GM18873 (cell line): ENCODE measurements around the gene KCNAB2.
"Not testable (repeated sequence)": the region's sequence is repeated elsewhere in the genome, so short reads cannot be mapped to it uniquely, and the experiment has no call there.

Source experiments
- ATAC-seq: cut with Tn5 transposase; IDR thresholded peaks from one replicate; pipeline ENCODE4 v1.9.1; 2021; ENCODE audit warnings: mild to moderate bottlenecking, moderate library complexity, moderate number of reproducible peaks; ENCODE audit not compliant: unreplicated experiment, low FRiP score

The KCNAB2 gene

DNA sequence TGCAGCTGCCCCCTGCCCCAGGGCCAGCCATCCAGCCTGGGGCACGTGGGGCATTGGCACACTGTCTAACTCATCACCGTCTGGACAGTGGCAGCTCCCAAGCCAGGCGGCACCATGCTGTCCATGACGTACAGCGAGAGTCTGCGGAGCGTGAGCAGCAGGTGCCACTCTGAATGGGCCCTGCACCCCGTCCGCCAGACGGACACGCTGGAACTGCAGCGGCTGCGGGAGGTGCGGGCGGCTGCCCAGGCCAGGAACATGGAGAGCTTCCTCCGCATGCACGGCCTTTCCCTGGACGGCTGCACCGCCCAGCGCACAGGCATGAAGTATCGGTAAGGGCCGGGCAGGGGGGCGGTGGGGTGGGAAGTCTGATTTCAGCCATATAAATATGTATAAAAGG is 5.7 kb downstream of the KCNAB2 start:
- ATAC-seq: no peak

DNA sequence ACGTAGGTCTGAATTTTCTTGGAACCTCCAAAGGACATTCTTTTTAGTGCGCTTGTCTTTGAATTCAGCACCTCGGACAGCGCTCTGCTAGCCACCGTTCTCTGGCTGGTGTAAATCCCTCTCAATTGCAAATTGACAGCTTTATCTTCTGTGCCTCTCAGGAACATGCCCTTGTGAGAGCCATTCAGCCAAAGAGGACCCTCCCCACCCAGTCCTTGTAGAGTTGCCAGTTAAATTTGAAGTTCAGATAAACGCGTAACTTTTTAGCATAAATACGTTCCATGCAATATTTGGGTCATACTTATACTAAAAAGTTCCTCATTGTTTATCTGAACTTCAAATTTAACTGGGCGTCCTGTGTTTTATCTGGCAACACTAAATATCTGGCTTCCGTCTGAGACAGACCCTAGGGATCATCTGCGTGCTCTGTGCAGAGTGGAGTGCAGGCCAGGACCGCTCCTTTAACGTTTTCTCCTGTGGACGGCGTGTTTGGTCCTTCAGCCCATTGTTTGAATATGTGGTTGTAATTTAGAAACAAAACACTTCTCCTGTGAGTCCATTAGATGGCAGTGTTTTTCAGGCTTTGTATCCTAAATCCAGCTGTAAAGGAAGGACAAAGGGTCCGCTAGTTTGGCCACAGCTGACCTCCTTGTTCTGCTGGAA is 7.0 kb downstream of the KCNAB2 start:
- no peak for ATAC-seq

DNA sequence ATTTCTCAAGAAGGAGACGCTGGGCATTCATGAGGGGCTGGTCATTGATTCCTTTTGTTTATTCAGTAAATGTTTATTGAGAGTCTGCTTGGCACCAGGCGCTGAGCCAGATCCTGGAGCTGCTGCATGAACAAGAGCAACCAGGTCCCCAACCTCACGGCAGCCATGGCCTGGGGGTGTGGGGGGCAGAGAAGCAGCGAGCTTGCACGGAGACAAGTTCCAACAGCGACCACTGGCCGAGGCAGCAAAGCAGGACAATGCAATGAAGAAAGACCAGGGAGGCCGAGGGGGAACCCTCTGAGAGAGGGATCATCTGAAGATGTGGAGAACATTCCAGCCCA is 7.5 kb downstream of the KCNAB2 start:
- no peak for ATAC-seq

DNA sequence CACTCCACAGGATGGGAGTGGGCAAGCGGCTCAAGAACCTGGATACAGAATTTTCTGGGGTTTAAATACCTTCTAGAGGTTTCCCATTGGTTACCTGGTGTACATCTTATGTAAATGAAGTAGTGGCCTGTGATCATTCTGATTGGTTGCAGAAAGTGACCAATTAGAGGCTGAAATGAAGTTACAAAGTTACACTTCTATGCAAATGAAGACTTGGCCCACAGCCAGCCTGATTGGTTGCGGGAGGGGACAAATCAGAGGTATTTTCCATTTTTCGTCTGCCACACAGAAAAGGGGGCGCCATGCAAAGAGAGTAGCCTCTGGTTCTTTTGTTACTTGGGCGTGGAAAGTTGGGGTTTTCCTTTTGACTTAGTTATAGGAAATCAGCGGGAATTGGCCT is 8.9 kb downstream of the KCNAB2 start:
- no peak for ATAC-seq

DNA sequence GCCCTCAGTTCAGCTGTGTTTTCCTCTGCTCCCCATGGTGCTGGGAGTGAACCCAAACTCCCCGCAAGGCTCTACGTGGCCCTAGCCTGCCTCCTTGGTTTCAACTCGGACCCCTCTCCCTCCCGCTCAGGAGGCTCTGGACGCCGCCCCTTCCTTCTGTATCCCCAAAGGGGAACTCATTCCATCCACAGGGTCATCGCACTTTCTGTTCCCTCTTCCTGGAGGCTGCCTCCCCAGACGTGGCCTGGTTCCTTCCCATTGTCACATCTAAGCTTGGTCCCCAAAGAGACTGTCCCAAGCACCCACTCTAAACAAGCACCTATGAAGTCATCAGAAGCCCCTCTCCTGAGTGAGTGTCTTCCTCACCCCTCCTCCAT is 10.9 kb downstream of the KCNAB2 start:
- ATAC-seq: no peak

DNA sequence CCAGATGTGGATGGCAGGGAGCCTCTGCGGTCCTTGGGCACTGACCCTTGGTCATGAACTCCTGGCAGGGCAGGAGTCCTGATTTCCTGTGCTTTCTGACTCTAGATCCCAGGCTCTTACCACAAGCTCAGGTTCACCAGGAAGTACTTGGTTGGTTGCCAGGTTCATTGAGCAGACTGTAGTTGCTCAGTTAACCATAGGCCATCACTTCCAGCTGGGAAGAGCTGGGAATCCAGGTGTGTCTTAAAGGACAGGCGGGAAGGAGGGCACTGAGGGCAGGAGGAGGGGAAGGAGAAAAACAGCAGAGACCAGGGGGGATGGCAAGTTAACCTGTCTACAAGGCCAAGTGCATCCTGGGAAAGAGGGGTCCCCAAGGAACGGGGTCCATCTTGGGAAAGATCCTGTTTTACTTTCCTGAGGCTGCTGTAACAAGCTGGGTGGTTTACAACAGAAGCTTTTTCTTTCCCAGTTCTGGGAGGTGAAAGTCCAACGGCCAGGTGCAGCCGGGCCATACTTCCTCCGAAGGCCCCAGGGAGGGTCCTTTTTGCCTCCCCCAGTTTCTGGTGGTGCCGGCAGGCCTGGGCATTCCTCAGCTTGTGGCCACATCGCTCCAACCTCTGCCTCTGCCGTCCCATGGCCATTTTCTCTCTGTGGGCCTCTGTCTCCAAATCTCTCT is 11.6 kb downstream of the KCNAB2 start:
- no peak for ATAC-seq

DNA sequence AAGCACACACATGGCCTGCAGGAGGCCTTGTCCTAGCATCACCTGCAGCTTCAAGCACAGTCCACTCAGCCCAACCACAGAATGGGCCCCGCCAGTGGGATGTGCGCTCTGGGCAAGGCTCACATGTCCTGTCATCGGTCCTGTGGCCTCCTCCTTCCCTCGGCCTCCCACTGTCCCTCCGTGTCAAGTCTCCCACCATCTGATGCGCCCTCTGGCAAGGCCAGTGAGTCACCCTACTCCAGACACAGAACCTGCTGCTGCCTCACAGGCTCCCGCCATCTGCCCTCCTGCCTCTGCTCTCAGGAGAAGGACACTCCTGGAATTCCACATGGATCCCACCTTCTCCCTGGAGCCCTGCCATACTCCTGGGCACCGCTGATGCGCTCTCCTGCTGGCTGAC is 14.2 kb downstream of the KCNAB2 start:
- ATAC-seq: no peak

DNA sequence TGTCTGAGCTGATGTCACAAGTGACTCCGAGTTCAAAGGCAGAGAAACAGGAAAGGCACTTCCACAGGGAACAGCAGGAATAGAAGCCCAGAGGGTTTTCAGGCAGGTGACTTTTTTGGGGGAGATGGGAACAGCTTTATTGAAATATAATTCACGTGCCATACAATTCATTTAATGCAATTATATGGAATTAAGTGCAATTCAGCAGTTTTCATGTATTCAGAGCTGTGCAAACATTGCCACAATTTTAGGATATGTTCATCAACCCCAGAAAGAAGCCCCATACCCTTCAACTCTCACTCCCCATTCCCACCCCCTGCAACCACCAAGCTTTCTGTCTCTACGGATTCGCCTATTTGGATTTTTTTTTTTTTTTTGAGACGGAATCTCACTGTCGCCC is 17.0 kb downstream of the KCNAB2 start:
- no peak for ATAC-seq

DNA sequence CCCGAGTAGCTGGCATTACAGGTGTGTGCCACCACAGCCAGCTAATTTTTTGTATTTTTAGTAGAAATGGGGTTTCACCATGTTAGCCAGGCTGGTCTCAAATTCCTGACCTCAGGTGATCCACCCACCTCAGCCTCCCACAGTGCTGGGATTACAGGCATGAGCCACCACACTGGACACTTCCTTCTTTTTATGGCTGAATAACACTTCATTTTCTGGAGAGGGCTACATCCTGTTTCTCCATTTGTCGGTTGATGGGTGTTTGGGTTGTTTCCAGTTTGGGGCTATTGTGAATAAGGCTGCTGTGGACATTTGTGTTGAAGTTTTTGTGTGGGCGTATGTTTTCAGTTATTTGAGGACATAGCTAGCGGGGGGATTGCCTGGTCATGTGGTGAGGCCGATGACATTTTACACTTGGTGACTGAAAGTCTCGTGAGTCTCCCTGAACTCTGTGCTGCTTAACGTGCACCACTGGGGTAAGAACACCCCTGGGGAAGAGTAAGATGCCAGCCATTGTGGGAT is 17.9 kb downstream of the KCNAB2 start:
- not testable (repeated sequence) for ATAC-seq

DNA sequence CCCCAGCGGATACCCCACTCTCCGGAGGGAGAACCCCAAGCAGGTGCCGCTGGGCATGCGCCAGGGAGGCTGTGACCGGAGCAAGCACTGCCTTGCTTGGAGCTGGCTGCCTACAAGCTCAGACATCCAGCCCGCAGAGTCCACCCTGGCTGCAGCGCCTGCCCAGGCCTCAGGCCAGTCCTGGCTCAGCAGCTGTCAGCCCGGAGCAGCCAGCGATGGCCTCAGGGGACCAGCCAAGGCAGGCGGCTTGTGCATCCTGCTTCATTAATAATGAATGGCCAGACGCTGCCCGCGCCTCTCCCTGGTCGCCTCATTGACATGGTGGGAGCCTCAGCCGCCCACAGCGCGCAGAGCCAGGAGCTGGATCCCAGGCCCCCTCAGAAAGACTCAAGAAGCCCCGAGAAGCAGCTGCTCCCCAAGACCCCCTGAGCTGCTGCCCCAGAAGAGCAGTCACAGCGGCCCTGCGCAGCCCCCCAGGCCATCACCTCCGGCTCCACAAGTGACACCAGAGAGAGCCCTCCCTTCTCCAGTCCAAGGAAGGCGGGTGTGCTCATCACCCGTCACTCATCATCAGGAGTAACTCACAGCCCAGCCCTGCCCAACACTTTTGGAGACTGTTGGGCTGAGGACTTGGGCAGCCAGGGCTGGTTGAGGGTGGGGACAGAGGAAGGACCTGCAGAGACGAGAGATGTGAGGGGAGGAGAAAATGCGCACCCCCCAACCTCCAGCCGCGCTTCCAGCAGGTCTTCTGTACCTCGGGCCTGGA is 19.6 kb downstream of the KCNAB2 start:
- ATAC-seq: no peak

DNA sequence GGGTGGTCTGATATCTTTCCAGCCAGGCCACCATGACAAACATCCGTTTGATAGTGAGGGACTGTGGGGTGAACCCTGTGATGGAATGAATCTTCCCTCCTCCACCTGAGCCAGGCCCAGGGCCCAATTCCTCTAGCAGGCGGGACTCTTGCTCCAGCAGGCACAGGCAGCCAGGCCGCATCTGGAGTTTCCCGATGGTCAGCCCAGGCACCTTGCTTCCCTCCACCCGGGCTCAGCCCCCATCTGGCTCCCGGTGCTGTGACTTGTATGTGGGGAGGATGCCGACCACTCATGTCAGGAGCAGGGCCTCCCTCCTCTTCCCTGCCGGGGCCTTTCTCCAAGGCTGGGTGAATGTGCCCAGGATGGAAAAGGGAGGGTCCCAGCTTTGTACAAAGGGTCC is 21.0 kb downstream of the KCNAB2 start:
- ATAC-seq: no peak

DNA sequence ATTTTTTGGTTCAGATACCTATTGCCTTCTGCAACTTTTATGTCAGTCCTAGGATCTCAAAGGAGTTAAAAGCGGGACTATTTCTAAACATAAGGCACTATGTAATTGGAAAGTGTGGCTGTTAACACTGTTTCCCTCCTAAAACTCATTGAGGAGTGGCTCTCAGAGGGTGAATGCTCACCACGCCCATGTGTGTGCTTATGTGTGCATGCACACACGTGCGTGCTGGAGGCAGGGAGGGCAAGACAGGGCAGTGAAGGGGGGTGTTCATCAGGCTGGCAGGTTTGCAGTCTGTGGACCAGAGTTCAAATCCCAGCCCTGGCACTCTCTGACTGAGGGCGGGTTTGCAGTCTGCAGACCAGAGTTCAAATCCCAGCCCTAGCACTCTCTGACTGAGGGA is 22.4 kb downstream of the KCNAB2 start:
- no peak for ATAC-seq

DNA sequence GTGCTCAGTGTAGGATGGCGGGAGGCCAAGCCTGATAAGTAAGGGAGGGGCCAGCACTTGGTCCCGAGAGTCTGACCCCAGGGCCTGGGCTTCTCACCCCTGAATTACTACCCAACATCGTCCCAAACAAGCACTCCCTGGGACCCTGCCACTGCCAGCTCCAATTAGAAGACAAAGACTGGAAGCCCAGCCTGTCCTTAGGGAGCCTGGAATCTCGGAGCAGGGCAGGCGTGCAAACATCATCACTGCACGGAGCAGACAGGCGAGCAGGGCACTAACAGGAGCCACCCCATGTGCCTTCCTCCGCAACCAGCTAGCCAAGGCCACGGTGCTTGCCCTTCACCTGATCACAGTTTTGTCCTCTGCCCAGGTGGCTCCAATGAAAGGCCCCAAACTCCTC is 23.2 kb downstream of the KCNAB2 start:
- ATAC-seq: no peak

DNA sequence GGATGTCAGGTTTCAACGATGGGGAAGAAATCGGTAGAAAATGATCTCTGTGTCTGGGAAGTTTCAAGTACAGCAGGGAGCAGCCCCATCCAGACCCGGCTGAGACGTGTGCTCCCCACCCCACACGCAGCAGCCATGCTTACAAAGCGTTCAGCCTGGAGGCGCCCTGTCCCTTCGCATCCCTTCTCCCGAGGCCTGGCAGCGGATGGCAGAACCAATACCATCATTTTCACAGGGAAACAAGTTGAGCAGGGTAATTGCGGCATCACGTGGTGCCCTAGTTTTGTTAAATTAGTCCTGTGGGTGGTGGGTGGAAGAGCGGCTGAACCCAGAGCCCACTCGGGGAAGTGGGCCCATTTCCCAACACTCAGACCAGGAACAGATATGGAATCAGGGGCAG is 23.9 kb downstream of the KCNAB2 start:
- ATAC-seq: no peak

DNA sequence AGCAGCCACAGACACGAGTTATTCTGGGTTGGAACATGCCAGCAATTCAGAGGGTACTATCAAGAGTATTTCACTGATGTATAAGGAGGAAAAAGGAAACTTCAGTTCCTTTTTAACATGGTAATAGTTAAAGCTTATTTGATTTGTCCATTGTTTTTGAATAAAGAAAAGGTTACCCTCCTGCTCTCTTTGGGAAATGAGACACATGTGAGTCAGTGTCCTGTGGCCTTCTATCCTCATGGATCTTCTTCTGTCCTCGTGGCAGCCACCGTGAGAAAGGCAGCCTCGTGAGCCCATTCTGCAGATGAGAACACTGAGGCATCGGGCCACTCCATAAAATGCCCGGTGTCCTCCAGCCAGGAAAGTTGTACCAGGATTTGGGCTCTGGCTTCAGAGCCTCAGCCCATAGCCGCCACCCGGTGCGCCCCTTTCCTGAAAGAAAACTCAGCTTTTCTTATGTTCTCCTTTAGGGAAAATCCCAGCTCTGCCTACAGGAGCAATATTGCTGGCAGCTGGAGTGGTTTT is 24.8 kb downstream of the KCNAB2 start:
- ATAC-seq: no peak

DNA sequence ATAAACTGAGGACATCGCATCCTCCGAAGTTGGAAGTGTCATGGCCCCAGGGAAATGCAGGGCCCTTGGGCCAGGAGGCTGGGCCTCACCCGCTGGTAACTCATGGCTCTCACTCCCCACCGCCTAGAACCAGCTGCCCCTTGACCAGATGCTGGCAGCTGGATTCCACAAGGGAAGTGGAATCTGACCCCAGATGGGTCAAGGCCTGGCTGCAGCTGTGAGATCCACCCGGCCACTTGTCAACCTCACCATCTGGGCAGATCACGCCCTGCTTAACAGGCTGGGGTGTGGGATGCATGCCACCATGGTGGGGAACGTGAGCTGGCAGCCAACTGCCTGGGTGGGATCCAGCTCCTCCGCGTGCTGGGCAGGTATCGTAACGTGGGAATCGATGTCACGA is 25.5 kb downstream of the KCNAB2 start:
- ATAC-seq: no peak

DNA sequence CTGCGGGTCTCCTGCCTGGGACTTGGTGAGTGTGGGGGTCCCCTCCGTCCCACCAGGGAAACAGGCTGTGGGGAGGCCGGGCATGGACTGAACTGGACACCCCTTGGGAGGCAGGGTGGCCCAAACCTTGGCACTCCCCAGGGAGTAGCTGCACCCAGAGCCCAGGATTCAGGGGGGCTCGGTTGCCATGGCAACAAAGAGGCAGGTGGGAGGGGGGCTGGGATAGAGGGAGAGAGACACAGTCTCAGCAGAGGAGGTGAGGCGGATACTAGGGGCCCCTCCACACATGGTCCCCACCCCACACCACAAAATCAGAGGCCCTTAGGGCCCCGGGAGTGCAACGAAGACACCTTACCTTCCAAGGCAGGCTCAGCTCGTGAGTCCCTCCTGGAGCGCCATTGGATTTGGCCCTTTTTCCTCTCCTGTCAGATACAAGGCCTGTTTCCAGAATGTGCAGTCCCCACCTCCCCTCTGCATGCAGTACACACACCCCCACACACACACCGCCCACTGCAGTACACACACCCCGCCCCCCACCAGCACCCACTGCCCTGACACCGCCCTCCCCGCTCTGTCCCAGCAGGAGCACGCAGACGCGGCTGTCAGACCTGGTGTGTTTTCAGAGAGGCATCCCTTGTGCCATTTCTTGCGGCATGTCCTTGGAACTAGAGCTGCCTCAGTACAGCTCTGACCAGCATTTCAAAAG is 27.2 kb downstream of the KCNAB2 start:
- no peak for ATAC-seq

DNA sequence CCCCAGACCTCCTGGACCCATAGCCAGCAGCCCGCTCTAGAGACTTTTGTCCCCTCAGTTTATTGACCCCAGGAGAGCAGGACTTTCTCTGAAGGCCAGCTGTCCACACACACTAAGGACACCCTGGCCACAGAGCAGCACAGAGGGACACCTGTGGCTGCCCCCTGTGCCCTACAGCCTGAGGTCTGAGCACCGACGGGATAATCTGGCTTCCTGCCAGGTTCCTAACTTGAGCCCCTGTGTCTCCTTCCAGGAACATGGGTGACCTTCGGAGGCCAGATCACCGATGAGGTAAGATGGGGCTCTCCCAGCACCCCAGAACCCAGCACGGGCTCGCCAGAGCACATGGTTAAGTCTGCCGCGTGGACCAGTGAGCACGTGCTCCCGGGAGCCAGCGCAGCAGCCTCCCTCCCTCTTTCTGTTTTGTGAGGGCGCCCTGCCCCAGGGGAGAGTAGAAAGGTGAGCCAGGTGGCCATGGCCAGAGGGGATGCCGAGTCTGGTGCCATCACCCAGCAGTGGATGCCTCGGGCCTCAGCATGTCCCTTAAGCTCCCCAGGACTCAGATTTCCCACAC is 27.9 kb downstream of the KCNAB2 start:
- ATAC-seq: no peak

DNA sequence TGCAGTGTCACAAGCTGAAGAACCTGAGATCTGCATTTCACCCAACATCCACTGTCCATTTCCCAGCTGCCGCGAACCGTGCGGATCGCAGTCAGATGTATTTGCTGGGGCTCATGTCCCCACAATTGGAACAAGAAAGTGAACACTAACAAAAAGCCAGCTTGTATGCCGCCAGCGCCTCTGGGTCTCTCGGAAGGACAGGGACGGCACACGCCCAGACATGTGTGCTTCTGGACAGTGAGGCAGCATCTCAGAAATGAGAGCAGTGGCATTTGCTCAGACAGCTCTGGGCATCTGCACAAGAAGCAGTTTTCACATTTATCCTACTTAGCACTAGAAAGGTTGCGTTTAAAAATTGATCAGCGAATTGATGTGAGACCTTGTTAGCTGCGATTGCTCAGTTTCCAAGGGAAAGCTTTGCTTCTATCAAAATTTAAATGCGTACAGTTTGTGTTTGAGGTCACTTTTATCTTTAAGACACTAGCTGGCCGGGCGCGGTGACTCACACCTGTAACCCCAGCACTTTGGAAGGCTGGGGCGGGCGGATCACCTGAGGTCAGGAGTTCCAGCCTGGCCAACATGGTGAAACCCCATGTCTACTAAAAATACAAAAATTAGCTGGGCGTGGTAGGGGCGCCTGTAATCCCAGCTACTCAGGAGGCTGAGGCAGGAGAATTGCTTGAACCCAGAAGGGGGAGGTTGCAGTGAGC is 28.7 kb downstream of the KCNAB2 start:
- no peak for ATAC-seq

DNA sequence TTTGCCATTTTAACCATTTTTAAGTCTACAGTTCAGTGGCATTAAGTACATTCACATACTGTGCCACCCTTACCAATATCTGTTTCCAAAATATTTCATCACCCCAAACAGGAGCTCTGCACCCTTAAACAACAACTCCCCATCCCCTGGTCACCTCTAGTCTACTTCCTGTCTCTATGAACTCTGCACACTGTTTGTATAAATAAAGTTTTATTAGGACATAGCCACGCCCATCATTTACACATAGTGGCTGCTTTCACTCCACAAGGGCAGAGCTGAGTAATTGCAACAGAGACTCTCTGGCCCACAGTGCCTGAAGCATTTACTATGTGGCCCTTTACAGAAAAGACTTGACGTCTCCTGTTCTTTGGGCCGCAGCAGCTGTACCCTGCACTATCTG is 30.1 kb downstream of the KCNAB2 start:
- ATAC-seq: no peak
